ENCODE data around the gene C19orf44. TPM values are rescaled to one million over a fixed set of nuclear protein-coding genes. Genes with fewer than 3 reads are reported as not detected.
"Not testable (repeated sequence)": the region's sequence is repeated elsewhere in the genome, so short reads cannot be mapped to it uniquely, and the experiment has no call there.

Gene C19orf44
- total RNA-seq, 2 experiments from 2014 or later = 6.8 to 7.6 TPM

DNA sequence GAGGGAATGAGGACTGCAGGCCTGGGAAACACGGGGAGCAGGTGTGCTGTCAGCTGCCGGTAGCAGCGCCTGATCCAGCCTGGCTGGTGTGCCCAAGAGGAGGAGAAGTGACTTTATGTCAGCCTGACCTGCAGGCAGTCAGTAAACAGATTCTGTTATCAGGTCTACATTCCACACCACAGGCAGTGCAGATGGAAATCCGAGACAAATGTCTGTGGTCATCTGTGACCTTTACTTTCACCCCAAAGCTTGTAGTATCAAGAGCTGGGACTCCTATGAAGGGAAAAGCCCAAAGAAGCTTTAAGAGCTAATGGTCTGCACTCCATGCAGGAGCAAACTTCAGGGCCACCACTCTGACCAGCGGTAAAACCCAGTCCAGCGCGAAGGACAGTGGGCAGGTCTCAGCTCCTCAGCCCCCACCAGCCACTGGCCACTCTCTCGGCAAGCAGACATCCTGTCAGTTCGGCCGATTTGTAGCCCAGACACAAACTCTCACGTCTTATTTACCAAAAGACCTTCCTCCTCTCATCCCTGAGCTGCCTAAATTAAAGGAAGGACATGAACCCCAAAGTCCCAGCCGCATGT is 32.1 kb upstream of the C19orf44 start:
- Histone ChIP-seq H3K27ac (ENCODE audit: low read depth, low read length, poor library complexity, severe bottlenecking) (no peak overlapping the region), H3K9me3 (ENCODE audit: low read length) (no peaks in the 10 kb centered on the region), H3K9me2 (ENCODE audit: insufficient read depth, low read length) (no peaks in the 10 kb centered on the region), H3K4me3 (ENCODE audit: low read depth, low read length, poor library complexity, severe bottlenecking) (no peak overlapping the region), H3K4me1 (ENCODE audit: insufficient read depth, low read length, poor library complexity, severe bottlenecking) (peaks cover 62% of the 10 kb centered on the region), H3K36me3 (ENCODE audit: insufficient read depth, low read length) (peaks cover 17% of the 10 kb centered on the region), H3K4me2 (ENCODE audit: low read length) (no peak overlapping the region), H3K79me2 (ENCODE audit: insufficient read depth, low read depth, low read length) (peaks cover 97% of the 10 kb centered on the region), H4K20me1 (ENCODE audit: insufficient read depth, low read length) (peaks cover 12% of the 10 kb centered on the region), H2AFZ (ENCODE audit: low read length) (no peak overlapping the region)
- TF ChIP-seq EZH2phosphoT487 (IDR thresholded peaks at IDR 0.05; ENCODE audit: borderline replicate concordance, low read depth, low read length) (no peak), CTCF (conservative IDR thresholded peaks at IDR 0.05; ENCODE audit: low read length) (no peak)
- CTCF ChIA-PET (ENCODE audit: unreplicated experiment) = no interaction called here
- no TSS peak for BruUV-seq (replicated peaks)
- no peak for DNase-seq (ENCODE audit: low spot score)
- intact Hi-C loops (cut with micrococcal nuclease; ENCODE audit: unreplicated experiment) = no loop called here
- POLR2A ChIA-PET = interaction anchor here (0.8 to 0.9 kb wide), 2 partner anchors 28 to 109 kb away, joined by 3 read pairs; no protein-coding TSS in a partner anchor

GRCh38 chr19:16465239-16465638 is 31.0 kb upstream of the C19orf44 start:
- Histone ChIP-seq H3K36me3 (ENCODE audit: insufficient read depth, low read length) (peaks cover 21% of the 10 kb centered on the region), H2AFZ (ENCODE audit: low read length) (no peak overlapping the region), H3K4me3 (ENCODE audit: low read depth, low read length, poor library complexity, severe bottlenecking) (no peak overlapping the region), H3K4me2 (ENCODE audit: low read length) (no peak overlapping the region), H3K79me2 (ENCODE audit: insufficient read depth, low read depth, low read length) (peaks cover 97% of the 10 kb centered on the region), H3K27ac (ENCODE audit: low read depth, low read length, poor library complexity, severe bottlenecking) (no peak overlapping the region), H3K9me2 (ENCODE audit: insufficient read depth, low read length) (no peaks in the 10 kb centered on the region), H4K20me1 (ENCODE audit: insufficient read depth, low read length) (peaks cover 8% of the 10 kb centered on the region), H3K4me1 (ENCODE audit: insufficient read depth, low read length, poor library complexity, severe bottlenecking) (peaks cover 62% of the 10 kb centered on the region), H3K9me3 (ENCODE audit: low read length) (no peaks in the 10 kb centered on the region)
- intact Hi-C loops (cut with micrococcal nuclease; ENCODE audit: unreplicated experiment) = no loop called here
- POLR2A ChIA-PET = interaction anchor here (1.1 kb wide), 1 partner anchor 12 kb away, joined by 4 read pairs; no protein-coding TSS in a partner anchor
- no TSS peak for BruUV-seq (replicated peaks)
- TF ChIP-seq EZH2phosphoT487 (IDR thresholded peaks at IDR 0.05; ENCODE audit: borderline replicate concordance, low read depth, low read length) (no peak), CTCF (conservative IDR thresholded peaks at IDR 0.05; ENCODE audit: low read length) (no peak)
- no peak for DNase-seq (ENCODE audit: low spot score)
- CTCF ChIA-PET (ENCODE audit: unreplicated experiment) = no interaction called here

DNA sequence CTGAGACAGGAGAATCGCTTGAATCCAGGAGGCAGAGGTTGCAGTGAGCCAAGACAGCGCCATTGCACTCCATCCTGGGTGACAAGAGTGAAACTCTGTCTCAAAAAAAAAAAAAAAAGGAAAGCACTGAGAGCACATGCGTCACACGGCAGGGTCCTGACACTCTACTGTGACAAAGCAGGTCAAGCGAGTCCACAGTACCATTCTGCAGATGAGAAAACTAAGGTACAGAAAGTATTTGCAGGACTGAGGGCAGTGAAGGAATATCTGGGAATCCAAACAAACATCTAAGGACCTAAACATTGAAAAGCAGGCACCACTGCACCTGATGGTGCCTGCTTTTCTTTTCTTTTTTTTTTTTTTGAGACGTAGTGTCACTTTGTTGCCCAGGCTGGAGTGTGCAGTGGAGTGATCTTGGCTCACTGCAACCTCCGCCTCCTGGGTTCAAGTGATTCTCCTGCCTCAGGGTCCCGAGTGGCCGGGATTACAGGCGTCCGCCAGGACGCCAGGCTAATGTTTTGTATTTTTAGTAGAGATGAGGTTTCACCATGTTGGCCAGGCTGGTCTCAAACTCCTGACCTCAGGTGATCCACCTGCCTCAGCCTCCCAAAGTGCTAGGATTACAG is 29.3 kb upstream of the C19orf44 start:
- CTCF ChIA-PET (ENCODE audit: unreplicated experiment); H3K4me2 ChIP-seq (ENCODE audit: low read length); POLR2A ChIA-PET; H3K4me3 ChIP-seq (ENCODE audit: low read depth, low read length, poor library complexity, severe bottlenecking); H3K9me3 ChIP-seq (ENCODE audit: low read length); H3K27ac ChIP-seq (ENCODE audit: low read depth, low read length, poor library complexity, severe bottlenecking); H3K9me2 ChIP-seq (ENCODE audit: insufficient read depth, low read length); H2AFZ ChIP-seq (ENCODE audit: low read length); BruUV-seq (replicated peaks); DNase-seq (ENCODE audit: low spot score); intact Hi-C loops (cut with micrococcal nuclease; ENCODE audit: unreplicated experiment): not testable (repeated sequence)
- H3K36me3 ChIP-seq (ENCODE audit: insufficient read depth, low read length) = peaks cover 21% of the 10 kb centered on the region
- H4K20me1 ChIP-seq (ENCODE audit: insufficient read depth, low read length) = peaks cover 19% of the 10 kb centered on the region
- H3K79me2 ChIP-seq (ENCODE audit: insufficient read depth, low read depth, low read length) = peaks cover 95% of the 10 kb centered on the region
- H3K4me1 ChIP-seq (ENCODE audit: insufficient read depth, low read length, poor library complexity, severe bottlenecking) = peaks cover 57% of the 10 kb centered on the region
